Neutrophil (primary cell): ENCODE measurements around the gene RBM33.

Experiments used
- H3K27ac ChIP-seq: fragments of 200-600 bp; sonication (generic); 2 replicates; pipeline ENCODE4 v1.5.1; 2016; ENCODE audit warnings: mild to moderate bottlenecking, moderate library complexity
- H3K27me3 ChIP-seq: fragments of 200-600 bp; sonication (generic); 2 replicates; pipeline ENCODE4 v1.6.0; 2016; ENCODE audit warnings: mild to moderate bottlenecking
- H3K36me3 ChIP-seq: fragments of 200-600 bp; sonication (generic); 2 replicates; pipeline ENCODE4 v1.5.1; 2017
- H3K4me1 ChIP-seq, 2 experiments: fragments of 200-600 bp in 1 of 2; sonication (generic) in 1 of 2; 1 replicate in 1 of 2; 2 replicates in 1 of 2; pipeline versions ENCODE4 v1.5.1 to v1.6.1; 2013 to 2016; ENCODE audit warnings: low read depth in 1 of 2, low read length in 1 of 2, mild to moderate bottlenecking in 1 of 2, moderate library complexity in 1 of 2; ENCODE audit not compliant: control insufficient read depth in 1 of 2, insufficient read depth in 1 of 2
- H3K4me3 ChIP-seq, 2 experiments: fragments of 200-600 bp in 1 of 2; sonication (generic) in 1 of 2; 1 replicate in 1 of 2; 2 replicates in 1 of 2; pipeline ENCODE4 v1.5.1; 2013 to 2016; ENCODE audit warnings: low read depth in 1 of 2, low read length in 1 of 2, mild to moderate bottlenecking in 1 of 2, moderate library complexity in 1 of 2
- H3K9me3 ChIP-seq: fragments of 200-600 bp; sonication (generic); 2 replicates; pipeline ENCODE4 v1.5.1; 2016
- CTCF ChIP-seq: fragments of 200-600 bp; sonication (generic); IDR thresholded peaks from 2 replicates; pipeline ENCODE4 v1.5.1; 2016; ENCODE audit warnings: antibody characterized with exemption

RBM33 gene

GRCh38 chr7:155724327-155725005 lies 80.0 kb downstream of the RBM33 start:
- TF ChIP-seq CTCF: no peak

GRCh38 chr7:155725006-155725355 lies 80.5 kb downstream of the RBM33 start:
- H3K36me3 ChIP-seq: peaks cover 40% of the 10 kb centered on the region
- peaks cover 14% of the 10 kb centered on the region in 2 experiments for H3K4me1 ChIP-seq
- no peaks in the 10 kb centered on the region for H3K9me3 ChIP-seq
- no peaks in the 10 kb centered on the region for H3K27me3 ChIP-seq
- no peak overlapping the region for H3K4me3 ChIP-seq
- TF ChIP-seq CTCF: no peak
- H3K27ac ChIP-seq: no peak overlapping the region

More at GRCh38 chr7:155724327-155725005, 80.0 kb downstream of the RBM33 start:
- Histone ChIP-seq H3K9me3 (no peaks in the 10 kb centered on the region), H3K27ac (no peak overlapping the region), H3K4me3 (no peak overlapping the region), H3K4me1 (peaks cover 14% of the 10 kb centered on the region in 2 experiments), H3K27me3 (no peaks in the 10 kb centered on the region), H3K36me3 (peaks cover 36% of the 10 kb centered on the region)

GRCh38 chr7:155727616-155728015 lies 83.2 kb downstream of the RBM33 start:
- TF ChIP-seq CTCF: no peak
- no peak overlapping the region for H3K27ac ChIP-seq
- H3K36me3 ChIP-seq: peaks cover 59% of the 10 kb centered on the region
- no peaks in the 10 kb centered on the region for H3K9me3 ChIP-seq
- no peak overlapping the region for H3K4me3 ChIP-seq
- H3K27me3 ChIP-seq: no peaks in the 10 kb centered on the region
- H3K4me1 ChIP-seq: peaks cover 5 to 8% of the 10 kb centered on the region in 2 experiments

- TF ChIP-seq CTCF: no peak
Measured at GRCh38 chr7:155728116-155728515, 83.7 kb downstream of the RBM33 start.

GRCh38 chr7:155729847-155730246 lies 85.4 kb downstream of the RBM33 start:
- Histone ChIP-seq H3K4me1 (peaks cover 14 to 18% of the 10 kb centered on the region in 2 experiments), H3K9me3 (no peaks in the 10 kb centered on the region), H3K27me3 (no peaks in the 10 kb centered on the region), H3K36me3 (peaks cover 54% of the 10 kb centered on the region), H3K4me3 (no peak overlapping the region), H3K27ac (no peak overlapping the region)
- TF ChIP-seq CTCF: no peak

More at GRCh38 chr7:155728116-155728515, 83.7 kb downstream of the RBM33 start:
- H3K4me1 ChIP-seq: peaks cover 10 to 12% of the 10 kb centered on the region in 2 experiments
- no peaks in the 10 kb centered on the region for H3K27me3 ChIP-seq
- H3K9me3 ChIP-seq: no peaks in the 10 kb centered on the region
- peaks cover 58% of the 10 kb centered on the region for H3K36me3 ChIP-seq
- no peak overlapping the region for H3K4me3 ChIP-seq
- H3K27ac ChIP-seq: no peak overlapping the region
